GM10266 (cell line): Measurements from ENCODE around the gene COBL.

Experiments
- DNase-seq: peaks from one replicate; pipeline ENCODE4 v3.0.0; 2012; ENCODE audit errors: extremely low spot score
- TF ChIP-seq, protein P1 (sequence below): IDR thresholded peaks from 2 replicates; pipeline ENCODE4 v1.5.1; 2012; ENCODE audit warnings: mild to moderate bottlenecking, low read depth; ENCODE audit not compliant: control insufficient read depth, insufficient read depth; ENCODE audit errors: missing control alignments

Gene COBL

DNA sequence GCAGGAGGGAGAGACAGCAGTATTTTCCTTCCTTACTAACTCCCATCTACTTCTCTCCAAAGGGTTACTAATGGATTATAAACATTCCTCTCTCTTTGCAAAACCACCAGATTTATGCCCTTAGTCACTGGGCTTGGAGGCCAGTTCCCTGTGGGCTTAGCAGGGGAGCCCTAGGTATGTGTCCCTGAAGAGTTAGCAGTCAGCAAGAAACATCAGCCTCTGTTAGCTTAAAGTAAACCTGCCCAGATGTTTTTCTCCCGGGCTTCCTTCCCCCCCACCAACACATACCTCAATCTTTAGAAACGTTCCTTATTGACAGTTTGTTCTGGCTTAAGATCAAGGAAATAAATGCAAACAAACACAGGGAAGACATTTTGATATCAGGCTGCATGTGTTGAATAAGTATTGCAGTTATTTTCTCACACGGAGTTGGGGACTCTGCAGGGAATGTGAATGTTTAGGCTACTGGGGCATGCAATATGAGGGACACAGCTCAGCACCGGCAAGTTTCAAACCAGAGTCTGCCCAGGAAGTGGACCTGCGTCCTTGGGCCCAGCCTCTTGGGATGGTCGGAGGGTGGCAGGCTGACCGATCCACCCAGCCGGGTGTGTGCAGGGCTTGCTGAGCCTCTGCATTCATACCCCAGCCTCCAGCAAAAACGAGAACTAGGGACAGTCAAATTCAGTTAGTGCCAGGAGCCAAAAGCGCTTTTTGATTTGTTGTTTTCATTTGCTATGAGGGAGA is 281.9 kb downstream of the COBL start:
- DNase-seq = no peak
- TF ChIP-seq, protein P1, sequence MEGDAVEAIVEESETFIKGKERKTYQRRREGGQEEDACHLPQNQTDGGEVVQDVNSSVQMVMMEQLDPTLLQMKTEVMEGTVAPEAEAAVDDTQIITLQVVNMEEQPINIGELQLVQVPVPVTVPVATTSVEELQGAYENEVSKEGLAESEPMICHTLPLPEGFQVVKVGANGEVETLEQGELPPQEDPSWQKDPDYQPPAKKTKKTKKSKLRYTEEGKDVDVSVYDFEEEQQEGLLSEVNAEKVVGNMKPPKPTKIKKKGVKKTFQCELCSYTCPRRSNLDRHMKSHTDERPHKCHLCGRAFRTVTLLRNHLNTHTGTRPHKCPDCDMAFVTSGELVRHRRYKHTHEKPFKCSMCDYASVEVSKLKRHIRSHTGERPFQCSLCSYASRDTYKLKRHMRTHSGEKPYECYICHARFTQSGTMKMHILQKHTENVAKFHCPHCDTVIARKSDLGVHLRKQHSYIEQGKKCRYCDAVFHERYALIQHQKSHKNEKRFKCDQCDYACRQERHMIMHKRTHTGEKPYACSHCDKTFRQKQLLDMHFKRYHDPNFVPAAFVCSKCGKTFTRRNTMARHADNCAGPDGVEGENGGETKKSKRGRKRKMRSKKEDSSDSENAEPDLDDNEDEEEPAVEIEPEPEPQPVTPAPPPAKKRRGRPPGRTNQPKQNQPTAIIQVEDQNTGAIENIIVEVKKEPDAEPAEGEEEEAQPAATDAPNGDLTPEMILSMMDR = no peak

DNA sequence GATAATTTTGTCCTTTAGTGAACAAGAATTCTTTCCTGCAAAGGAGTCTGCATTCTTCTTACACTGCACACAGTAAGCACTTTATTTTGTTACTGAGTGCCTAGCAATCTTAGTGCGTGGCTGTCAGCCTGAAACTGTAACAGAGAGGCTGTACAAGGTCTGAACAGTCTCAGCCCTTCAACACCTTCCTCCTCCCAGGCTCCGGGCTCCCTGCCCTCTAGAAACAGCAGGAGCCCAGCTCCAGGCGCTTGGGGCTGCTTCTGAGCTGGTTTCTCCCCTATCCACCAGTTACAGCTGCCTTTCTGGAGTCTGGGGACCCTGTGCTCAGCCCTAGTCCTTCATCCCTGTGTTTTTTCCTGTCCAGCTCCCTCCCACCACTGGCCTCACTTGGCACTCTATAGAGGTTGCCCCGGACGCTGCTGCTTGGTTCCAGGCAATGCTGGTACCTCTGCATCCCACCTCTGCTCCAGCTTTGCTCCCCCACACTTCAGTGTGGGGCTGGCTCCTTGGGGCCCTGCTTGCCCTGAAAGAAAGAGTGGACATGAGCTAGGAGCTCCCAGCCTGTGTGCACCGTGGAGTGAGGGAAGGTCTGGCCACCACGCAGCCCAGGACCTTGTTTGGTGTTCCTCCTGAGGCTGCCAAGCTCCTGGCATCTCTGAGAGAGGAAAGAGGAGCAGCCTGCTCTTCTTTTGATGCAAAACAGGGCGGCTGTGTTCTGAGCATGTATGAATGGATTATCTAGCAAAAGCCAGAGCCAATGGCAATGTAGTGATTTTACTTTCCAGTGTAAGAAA is 282.7 kb downstream of the COBL start:
- TF ChIP-seq, protein P1 = no peak
- no peak for DNase-seq

DNA sequence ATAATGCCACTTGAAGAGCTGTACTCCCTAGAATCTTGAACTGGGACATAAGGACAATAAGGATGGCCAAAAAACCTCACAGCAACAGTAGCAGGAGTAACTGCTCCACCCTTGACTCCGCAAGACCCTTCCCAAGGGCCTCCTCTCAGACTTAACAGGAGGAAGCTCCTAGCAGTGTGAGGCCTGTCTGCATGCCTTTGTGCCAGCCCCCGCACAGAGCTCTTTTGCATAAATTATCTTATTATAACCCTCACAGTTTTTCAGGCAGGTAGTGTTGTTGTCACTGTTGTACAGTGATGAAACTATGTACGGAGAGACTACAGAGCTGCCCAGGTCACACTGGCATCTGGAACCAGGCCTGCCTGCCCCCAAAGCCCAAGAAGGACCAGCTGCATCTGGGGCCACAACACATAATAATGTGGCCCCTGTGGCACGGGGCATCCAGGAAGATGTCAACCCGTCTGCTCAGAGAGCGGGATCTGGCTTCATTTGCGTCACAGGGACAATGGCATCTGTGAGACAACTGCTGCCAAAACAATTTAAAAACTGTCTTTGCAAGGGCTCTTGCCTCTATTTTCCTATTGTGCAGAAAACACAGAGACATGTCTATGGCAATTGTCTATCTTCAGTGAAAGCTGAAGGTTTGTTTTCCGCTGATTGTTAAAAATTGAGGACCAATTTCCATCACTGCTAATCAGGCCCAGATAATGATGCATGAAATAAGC is 284.7 kb downstream of the COBL start:
- TF ChIP-seq, protein P1 = no peak
- no peak for DNase-seq

DNA sequence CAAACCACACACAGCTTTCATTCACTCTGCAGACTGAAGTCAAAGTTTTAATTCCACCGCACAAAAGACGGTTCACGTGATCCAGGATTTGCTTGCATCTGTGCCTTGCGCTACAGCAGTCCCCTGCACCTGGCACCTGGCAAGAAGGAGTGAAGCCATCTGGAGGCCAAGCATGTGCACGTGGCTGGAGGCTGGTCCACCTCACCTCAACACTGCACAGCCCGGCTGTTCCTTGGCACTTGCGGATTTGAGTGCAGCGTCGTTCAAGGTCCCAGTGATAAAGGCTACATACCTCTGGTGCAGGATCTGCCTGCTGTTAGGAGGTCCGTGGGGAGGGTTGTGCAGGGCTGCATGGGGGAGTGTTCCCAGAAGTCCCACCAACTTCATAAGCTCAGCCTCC is 285.4 kb downstream of the COBL start:
- no peak for DNase-seq
- TF ChIP-seq, protein P1 = no peak

DNA sequence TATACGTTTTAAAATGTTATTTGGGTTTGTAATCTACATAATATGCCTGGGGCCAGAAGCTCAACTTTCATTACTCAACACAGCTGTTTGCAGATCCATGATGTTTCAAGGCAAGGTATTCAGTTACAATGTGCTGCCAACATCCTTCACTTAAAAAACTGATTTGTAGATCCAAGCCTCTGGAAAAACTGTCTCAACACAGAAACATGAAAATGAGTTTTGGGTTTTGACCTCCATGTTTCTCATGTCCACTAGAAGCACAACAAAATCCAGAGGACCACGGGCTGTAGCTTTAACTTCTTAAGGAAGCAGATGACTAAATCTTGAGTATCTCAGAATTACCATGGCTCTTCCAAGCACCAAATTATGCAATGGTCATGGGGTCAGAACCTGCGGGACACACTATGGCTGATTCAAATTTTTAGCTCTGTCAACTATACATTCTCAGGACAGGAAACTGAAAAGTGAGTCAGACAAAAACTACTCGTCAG is 286.9 kb downstream of the COBL start:
- TF ChIP-seq, protein P1 = no peak
- DNase-seq = no peak

DNA sequence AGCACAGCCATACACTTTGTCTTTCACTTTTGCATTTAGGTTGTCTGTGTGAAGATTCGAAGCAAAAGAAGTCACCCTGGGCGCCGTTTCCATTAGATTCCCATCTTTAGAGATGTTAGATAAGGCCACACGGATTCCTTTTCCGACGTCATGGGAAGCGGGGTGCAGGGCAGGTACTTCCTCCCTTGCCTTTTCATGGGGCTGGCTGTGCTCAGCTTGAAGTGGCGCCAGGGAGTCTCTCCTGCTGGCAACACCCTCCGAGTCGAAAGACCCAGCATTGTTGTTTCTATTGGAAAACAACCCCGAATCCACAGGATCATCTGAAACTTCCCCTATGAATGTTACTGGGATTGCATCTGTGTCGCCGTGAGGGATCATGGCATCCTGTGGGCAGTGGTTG is 287.5 kb downstream of the COBL start:
- TF ChIP-seq, protein P1 = no peak
- no peak for DNase-seq
